GM08714 (cell line): ENCODE measurements around the gene ZNRF4.
"Not testable (repeated sequence)": the region's sequence is repeated elsewhere in the genome, so short reads cannot be mapped to it uniquely, and the experiment has no call there.

Experiments
- H3K4me3 ChIP-seq: fragments of 200-500 bp; sonication (Bioruptor generic); 2 replicates; pipeline ENCODE4 v1.5.1; 2014; ENCODE audit warnings: mild to moderate bottlenecking, low read length, inconsistent platforms
- ZNF274 ChIP-seq: IDR thresholded peaks from 2 replicates; pipeline ENCODE4 v1.6.1; 2012; ENCODE audit warnings: mild to moderate bottlenecking, low read depth, low read length

ZNRF4 gene

GRCh38 chr19:5477451-5478215, 22.4 kb downstream of the ZNRF4 start:
- TF ChIP-seq ZNF274, result no peak

GRCh38 chr19:5478241-5478924, 23.2 kb downstream of the ZNRF4 start:
- TF ChIP-seq ZNF274, result no peak
- H3K4me3 ChIP-seq, result no peak overlapping the region

More at GRCh38 chr19:5477451-5478215, 22.4 kb downstream of the ZNRF4 start:
- H3K4me3 ChIP-seq, result no peak overlapping the region

GRCh38 chr19:5478925-5479588, 23.8 kb downstream of the ZNRF4 start:
- TF ChIP-seq ZNF274, result no peak

GRCh38 chr19:5479958-5480357, 24.7 kb downstream of the ZNRF4 start:
- no peak overlapping the region for H3K4me3 ChIP-seq
- TF ChIP-seq ZNF274, result no peak

More at GRCh38 chr19:5478925-5479588, 23.8 kb downstream of the ZNRF4 start:
- no peak overlapping the region for H3K4me3 ChIP-seq

- TF ChIP-seq ZNF274, result no peak
These were observed 25.2 kb downstream of the ZNRF4 start for GRCh38 chr19:5480427-5480836.

DNA sequence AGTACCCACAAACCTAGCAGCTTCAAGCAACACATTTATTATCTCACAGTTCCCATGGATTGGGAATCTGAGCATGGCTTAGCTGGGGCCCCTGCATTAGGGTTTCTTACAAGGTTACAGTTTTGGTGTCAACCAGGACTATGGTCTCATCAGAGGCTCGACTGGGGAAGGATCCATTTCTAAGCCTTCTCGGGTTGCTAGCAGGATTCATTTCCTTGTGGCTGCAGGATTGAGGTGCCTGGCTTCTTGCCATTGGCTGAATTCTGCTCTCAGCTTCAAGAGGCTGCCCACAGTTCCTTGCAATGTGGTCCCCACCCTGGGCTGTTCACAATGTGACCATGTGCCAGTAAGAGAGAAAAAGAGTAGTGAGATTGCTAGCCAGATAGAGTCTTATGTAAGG, 26.7 kb downstream of the ZNRF4 start:
- H3K4me3 ChIP-seq, result no peak overlapping the region
- TF ChIP-seq ZNF274, result no peak

More at GRCh38 chr19:5480427-5480836, 25.2 kb downstream of the ZNRF4 start:
- no peak overlapping the region for H3K4me3 ChIP-seq

DNA sequence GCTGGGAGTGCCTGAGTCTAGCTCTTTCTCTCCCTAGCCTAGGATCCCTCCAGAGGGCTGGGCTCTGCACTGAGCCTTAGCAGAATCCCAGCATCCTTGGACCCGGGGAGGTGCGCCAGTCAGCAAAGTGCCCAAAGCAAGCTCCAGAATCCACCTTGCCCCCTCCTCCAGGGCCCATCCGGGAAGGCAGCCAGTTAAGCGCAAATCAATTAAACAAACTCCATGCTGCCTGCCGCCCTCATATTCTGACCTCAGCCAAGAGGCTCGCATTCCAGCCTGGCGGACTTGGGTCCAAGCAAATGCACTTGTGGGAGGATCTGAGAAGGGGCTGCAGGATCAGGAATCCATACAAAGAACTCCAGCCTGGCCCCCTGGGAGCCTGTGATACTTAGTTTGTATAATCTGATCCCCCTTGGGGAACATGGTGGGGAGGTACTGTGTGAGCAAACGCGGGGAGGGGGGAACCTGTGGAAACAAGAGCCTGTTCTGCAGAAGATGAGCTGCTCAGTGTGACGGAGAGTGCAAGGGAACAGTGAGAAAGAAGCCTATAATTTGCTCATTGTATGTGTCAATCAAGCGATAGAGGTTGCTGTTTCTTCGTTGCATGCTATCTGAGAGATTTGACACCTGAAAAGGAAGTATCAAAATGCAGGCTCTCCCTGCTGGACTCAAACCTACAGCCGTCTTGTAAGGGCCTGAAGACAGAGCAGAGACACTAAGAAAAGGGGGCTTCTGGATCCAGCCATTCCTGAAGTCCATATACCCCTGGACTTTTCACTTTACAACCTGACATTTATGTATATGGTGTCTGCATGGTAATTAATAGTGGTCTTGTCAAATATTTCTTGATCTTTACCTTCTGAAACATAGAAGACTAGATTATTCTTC, 29.4 kb downstream of the ZNRF4 start:
- TF ChIP-seq ZNF274, result no peak
- no peak overlapping the region for H3K4me3 ChIP-seq

GRCh38 chr19:5485286-5485636, 30.0 kb downstream of the ZNRF4 start:
- no peak for TF ChIP-seq ZNF274
- H3K4me3 ChIP-seq, result no peak overlapping the region

GRCh38 chr19:5485658-5486057, 30.4 kb downstream of the ZNRF4 start:
- H3K4me3 ChIP-seq, result not testable (repeated sequence)

DNA sequence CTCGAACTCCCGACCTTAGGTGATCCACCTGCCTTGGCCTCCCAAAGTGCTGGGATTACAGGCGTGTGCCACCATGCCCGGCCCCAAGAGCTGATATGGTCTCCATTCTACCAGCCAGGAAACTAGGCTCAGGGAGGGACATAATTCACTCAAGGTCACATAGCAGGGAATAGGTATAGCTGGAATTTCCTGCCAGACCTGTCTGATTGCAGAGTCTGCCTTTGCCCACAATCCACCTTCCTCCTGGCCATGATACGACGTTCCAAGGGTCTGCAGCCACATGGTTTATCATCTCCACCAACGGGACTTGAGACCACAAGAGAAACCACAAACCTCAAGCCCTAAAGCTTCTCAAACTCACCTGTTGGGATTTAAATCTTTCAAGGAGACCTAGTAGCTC, 32.0 kb downstream of the ZNRF4 start:
- TF ChIP-seq ZNF274, result no peak
- no peak overlapping the region for H3K4me3 ChIP-seq

GRCh38 chr19:5489551-5489950, 34.3 kb downstream of the ZNRF4 start:
- no peak for TF ChIP-seq ZNF274
- no peak overlapping the region for H3K4me3 ChIP-seq

GRCh38 chr19:5491565-5491964, 36.3 kb downstream of the ZNRF4 start:
- TF ChIP-seq ZNF274, result no peak
- no peak overlapping the region for H3K4me3 ChIP-seq

DNA sequence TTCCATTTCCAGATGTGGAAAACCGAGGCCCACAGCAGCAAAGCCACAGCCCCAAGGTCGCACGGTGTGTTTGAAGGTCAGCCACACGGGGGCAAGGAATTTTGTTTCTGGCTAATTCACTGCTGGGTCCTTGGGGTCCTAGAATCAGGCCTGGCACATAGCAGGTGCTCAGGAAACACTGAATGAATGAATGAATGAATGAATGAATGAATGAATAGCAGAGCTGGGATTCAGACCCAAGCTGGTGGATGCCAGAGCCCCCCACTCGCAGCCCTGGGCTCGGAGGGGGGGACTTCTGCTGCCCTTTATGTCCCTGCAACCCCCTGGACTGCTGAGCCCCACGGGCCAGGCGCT, 37.0 kb downstream of the ZNRF4 start:
- TF ChIP-seq ZNF274, result no peak
- no peak overlapping the region for H3K4me3 ChIP-seq
